Myocyte (in vitro differentiated cells): ENCODE measurements around the gene PQBP1. TPM values are rescaled to one million over a fixed set of nuclear protein-coding genes. Genes with fewer than 3 reads are reported as not detected.

Experiments used
- total RNA-seq: library from RNA; depleted of rRNA; stranded (reverse); fragments of >200 nt; gene quantifications from 2 replicates; pipeline ENCODE4 v1.2.3, GENCODE V29; 2014

Gene PQBP1
- total RNA-seq, 1 donor from 2014 or later = 44.7 TPM

Other genes with a start within 250 kb of the PQBP1 start
- gene WAS, start 214.1 kb upstream of the PQBP1 start, total RNA-seq = 0.19 TPM in 1 of 2 replicates, not detected in the other
- 2.8 and 3.1 TPM in 2 replicates for gene SUV39H1, start 201.2 kb upstream of the PQBP1 start, total RNA-seq
- not detected in 2 replicates for gene GLOD5, start 136.2 kb upstream of the PQBP1 start, total RNA-seq
- gene GATA1, start 111.3 kb upstream of the PQBP1 start, total RNA-seq = not detected in 2 replicates
- gene HDAC6, start 95.9 kb upstream of the PQBP1 start, total RNA-seq = 60.8 and 75.5 TPM in 2 replicates
- not detected in 2 replicates for gene ERAS, start 71.4 kb upstream of the PQBP1 start, total RNA-seq
- gene PCSK1N, start 62.3 kb upstream of the PQBP1 start, total RNA-seq = 1.8 and 5.4 TPM in 2 replicates
- gene TIMM17B, start 162 bp upstream of the PQBP1 start, total RNA-seq = 52.4 and 64.3 TPM in 2 replicates
- 18.2 and 24.4 TPM in 2 replicates for gene SLC35A2, start 13.7 kb downstream of the PQBP1 start, total RNA-seq
- 4.6 and 6.2 TPM in 2 replicates for gene PIM2, start 21.1 kb downstream of the PQBP1 start, total RNA-seq
- 27.0 and 27.9 TPM in 2 replicates for gene OTUD5, start 59.7 kb downstream of the PQBP1 start, total RNA-seq
- gene KCND1, start 73.9 kb downstream of the PQBP1 start, total RNA-seq = 0.10 and 0.21 TPM in 2 replicates
- 22.4 and 24.4 TPM in 2 replicates for gene GRIPAP1, start 104.3 kb downstream of the PQBP1 start, total RNA-seq
- 36.9 and 39.6 TPM in 2 replicates for gene TFE3, start 145.4 kb downstream of the PQBP1 start, total RNA-seq
- not detected in 2 replicates for gene CCDC120, start 161.1 kb downstream of the PQBP1 start, total RNA-seq
- gene PRAF2, start 176.1 kb downstream of the PQBP1 start, total RNA-seq = 7.1 and 7.4 TPM in 2 replicates
- 49.3 and 64.3 TPM in 2 replicates for gene WDR45, start 182.0 kb downstream of the PQBP1 start, total RNA-seq
- gene GPKOW, start 225.8 kb downstream of the PQBP1 start, total RNA-seq = 23.9 and 26.7 TPM in 2 replicates